Inflammatory macrophage (primary cell): Measurements from ENCODE around the gene PPIL6.

Experiments used
- DNase-seq, 2 donors: peaks; one replicate each; pipeline ENCODE4 v3.0.0-alpha.2; 2020 to 2022

The PPIL6 gene

GRCh38 chr6:109360791-109361190 is 79.6 kb downstream of the PPIL6 start:
- DNase-seq = no peak

- no peak for DNase-seq
These were observed 80.1 kb downstream of the PPIL6 start for GRCh38 chr6:109360281-109360680.

- DNase-seq = no peak
These were observed 81.2 kb downstream of the PPIL6 start for GRCh38 chr6:109359248-109359647.

- no peak for DNase-seq
These were observed 82.2 kb downstream of the PPIL6 start for GRCh38 chr6:109358204-109358603.

GRCh38 chr6:109356237-109356636 is 84.2 kb downstream of the PPIL6 start:
- no peak for DNase-seq

- DNase-seq = peak in 1 of 2 donors; percentile 35
These were observed 88.9 kb downstream of the PPIL6 start for GRCh38 chr6:109351231-109352130.

GRCh38 chr6:109349419-109349987 is 90.9 kb downstream of the PPIL6 start:
- peak in 1 of 2 donors; percentile 40 for DNase-seq

- no peak for DNase-seq
These were observed 92.2 kb downstream of the PPIL6 start for GRCh38 chr6:109348226-109348625.

GRCh38 chr6:109347779-109348178 is 92.6 kb downstream of the PPIL6 start:
- no peak for DNase-seq

GRCh38 chr6:109345986-109346385 is 94.4 kb downstream of the PPIL6 start:
- DNase-seq = no peak

GRCh38 chr6:109344226-109344625 is 96.2 kb downstream of the PPIL6 start:
- DNase-seq = no peak

- no peak for DNase-seq
These were observed 96.9 kb downstream of the PPIL6 start for GRCh38 chr6:109343518-109343917.

GRCh38 chr6:109342911-109343310 is 97.5 kb downstream of the PPIL6 start:
- no peak for DNase-seq

GRCh38 chr6:109342506-109342905 is 97.9 kb downstream of the PPIL6 start:
- no peak for DNase-seq

GRCh38 chr6:109340811-109341210 is 99.6 kb downstream of the PPIL6 start:
- DNase-seq = no peak
